Islet of Langerhans (tissue), 1 donor: ENCODE data around the gene CDC14A.
"Not testable (repeated sequence)": the region's sequence is repeated elsewhere in the genome, so short reads cannot be mapped to it uniquely, and the experiment has no call there.

ENCODE experiments used
- FAIRE-seq: peaks from one replicate; lab custom pipeline; 2011; peaks lifted over from hg19 to GRCh38; lab: Jason Lieb, UNC

The CDC14A gene

DNA sequence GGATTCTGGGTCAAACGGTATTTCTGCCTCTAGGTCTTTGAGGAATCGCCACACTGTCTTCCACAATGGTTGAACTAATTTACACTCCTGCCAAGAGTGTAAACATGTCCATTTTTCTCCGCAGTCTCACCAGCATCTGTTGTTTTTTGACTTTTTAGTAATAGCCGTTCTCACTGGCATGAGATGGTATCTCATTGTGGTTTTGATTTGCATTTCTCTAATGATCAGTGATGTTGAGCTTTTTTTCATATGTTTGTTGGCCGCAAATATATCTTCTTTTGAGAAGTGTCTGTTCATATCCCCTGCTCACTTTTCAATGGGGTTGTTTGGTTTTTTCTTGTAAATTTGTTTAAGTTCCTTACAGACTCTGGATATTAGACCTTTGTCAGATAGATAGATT, 53.6 kb downstream of the CDC14A start:
- FAIRE-seq: not testable (repeated sequence)

DNA sequence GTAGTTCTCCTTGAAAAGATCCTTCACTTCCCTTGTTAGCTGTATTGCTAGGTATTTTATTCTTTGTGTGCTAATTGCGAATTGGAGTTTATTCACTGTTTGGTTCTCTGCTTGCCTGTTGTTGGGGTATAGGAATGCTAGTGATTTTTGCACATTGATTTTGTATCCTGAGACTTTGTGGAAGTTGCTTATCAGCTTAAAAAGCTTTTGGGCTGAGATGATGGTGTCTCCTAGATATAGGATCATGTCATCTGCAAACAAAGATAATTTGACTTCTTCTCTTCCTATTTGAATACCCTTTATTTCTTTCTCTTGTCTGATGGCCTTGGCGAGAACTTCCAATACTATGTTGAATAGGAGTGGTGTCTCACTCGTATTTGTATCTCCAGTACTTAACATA, 55.1 kb downstream of the CDC14A start:
- FAIRE-seq: not testable (repeated sequence)

GRCh38 chr1:100411019-100411418, 58.7 kb downstream of the CDC14A start:
- FAIRE-seq: no peak

- no peak for FAIRE-seq
Observed at GRCh38 chr1:100411574-100411973, 59.3 kb downstream of the CDC14A start.

DNA sequence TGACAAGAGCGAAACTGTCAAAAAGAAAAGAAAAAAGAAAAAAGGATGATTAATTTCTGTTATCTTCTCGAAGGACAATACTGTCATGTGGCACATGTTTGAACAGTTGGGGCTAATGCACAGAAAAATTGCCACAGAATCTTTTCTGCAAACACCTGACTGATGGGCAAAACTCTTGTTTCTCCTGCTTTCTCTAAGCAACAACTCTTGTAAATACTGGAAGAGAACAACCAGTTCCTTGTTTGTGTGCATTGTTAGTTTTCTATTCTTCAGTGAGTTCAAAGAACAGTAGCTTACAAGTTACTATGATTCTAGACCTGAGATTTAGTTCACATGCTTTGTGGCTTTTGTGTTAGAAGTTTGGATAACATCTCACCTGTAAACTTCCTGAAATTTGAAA, 60.7 kb downstream of the CDC14A start:
- no peak for FAIRE-seq

DNA sequence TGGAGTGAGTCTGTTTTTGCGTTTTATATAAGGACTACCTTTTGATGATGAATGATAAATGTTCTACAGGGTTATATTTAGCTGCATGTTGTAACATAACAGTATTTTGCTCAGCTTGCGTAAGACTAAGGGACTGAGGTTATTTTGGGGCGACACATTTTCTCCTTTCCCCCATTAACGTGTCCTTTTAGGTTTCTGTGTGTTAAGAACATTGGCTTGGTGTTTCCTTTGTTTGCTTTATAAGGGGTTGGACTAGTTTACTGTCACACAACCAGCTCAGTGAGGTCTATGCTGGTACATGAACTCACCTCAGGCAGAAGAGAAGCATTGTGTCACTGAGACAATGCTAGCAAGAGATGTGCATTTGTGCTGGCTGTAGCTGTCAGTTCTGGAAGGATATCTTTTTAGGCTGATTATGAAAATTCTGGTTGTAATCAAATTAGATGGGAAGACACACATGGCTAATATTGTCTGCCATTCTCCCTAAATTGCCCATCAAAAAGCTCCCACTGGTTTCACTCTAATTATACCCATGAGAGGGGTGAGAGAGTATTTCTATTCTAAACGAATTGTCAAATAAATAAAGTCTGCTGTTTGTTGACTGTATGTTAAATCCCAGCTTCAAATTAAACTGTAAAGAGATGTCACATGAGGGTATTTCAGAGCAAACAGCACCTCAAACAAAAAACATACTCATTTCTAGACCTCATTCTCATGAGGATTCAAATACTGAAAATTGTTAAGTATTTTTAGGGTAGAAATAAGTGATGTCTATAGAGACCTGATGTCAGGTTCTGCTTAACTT, 62.6 kb downstream of the CDC14A start:
- peak; percentile 86 for FAIRE-seq

- no peak for FAIRE-seq
Observed at GRCh38 chr1:100415498-100415778, 63.1 kb downstream of the CDC14A start.

GRCh38 chr1:100419072-100419471, 66.8 kb downstream of the CDC14A start:
- FAIRE-seq: no peak

- FAIRE-seq: no peak
Observed at GRCh38 chr1:100422065-100422464, 69.8 kb downstream of the CDC14A start.

DNA sequence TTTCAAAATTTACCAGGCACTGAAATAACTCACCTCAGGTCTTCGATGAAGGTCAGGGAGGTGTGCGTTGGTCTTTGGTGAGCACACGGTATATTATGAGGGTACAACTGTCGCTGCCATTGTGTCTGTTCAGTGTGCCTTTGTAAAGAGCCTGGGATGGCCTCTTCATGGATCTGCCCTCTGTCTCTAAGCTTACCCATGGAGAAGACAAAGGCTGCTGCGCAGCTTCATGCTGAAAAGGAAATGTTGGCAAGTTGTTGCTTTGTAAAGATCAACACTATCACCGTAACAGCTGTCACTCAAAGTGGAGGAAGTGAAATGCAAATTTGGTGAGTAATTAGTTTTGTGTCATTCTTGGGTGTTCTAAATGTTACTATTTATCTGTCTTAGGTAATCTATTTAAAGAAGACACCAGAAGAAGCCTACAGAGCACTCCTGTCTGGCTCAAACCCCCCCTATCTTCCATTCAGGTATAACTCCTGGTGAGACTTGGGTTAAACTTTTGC, 71.6 kb downstream of the CDC14A start:
- FAIRE-seq: no peak

- no peak for FAIRE-seq
Observed at GRCh38 chr1:100428160-100428559, 75.9 kb downstream of the CDC14A start.

GRCh38 chr1:100430325-100430756, 78.0 kb downstream of the CDC14A start:
- FAIRE-seq: no peak

DNA sequence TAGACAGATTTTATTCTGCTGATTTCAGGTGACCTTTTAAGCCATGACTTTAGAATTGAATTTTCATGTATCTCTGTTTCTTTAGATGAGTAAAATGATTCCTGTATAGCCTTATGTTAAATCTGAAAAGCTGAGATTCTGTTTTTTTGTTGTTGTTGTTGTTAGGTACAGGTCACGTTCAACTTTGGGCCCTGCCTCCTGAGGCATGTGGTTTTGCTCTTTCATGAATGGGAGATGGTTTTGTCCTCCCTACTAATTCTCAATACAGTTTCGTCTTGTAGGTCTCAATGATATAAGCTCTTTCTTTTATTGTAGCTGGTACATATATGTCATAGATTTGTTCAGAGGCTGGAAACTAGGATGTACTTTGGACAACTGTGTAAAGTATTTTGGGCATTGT, 79.6 kb downstream of the CDC14A start:
- no peak for FAIRE-seq

DNA sequence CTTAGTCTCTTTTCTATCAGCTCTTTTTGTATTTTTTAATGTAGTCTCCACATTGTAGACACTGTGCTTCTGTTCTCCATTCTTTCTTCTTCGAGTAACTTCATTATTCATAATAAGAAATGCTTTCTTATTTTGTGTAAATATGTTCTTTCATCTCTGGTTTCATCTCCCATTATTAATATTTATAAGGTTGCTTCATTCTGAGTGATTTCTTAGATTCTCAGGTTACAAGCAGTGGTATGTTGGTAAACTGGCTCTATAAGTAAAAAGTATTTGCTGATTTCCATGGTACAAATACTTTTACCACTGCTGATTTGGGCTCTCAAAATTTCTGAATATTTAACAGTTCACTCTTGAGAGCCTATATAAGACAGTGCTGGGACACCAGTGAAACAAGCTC, 81.3 kb downstream of the CDC14A start:
- FAIRE-seq: no peak

- no peak for FAIRE-seq
Observed at GRCh38 chr1:100434831-100435230, 82.5 kb downstream of the CDC14A start.

DNA sequence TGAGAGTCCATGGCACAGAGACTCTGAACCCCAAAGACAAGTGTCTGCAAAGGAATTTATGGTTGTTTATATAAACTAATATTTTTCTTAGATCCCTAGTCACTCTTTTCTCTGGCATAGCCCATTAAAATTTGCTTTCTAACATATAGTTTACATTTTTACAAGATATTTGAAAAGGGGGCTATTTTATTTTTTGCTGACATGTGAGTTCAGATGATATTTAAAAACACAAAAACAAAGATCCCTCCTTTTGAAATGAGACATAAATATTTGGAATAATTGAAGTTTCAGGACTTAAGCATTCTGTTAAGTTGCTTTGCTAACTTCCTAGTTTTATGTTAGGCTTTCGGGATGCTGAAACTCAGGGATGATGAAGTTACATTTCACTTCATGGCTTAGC, 86.1 kb downstream of the CDC14A start:
- no peak for FAIRE-seq

DNA sequence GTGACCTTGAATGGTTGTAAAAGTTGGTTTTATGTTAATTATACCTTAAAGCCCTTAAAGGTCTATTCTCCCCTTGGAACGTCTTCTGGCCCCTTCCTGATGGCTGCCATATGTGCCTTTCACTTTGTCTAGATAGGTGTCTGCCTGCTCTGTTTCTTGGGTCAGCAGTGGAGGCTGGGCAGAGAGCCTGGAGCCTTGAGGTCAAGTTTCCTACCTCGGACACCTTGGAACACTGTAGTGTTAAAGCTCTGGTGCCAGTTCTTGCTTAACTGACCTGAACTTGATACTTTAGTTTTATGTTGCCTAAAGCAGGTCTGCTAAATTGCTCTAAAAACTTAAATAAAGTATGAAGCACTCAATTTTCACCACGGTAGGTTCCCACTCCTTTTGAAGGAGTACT, 86.5 kb downstream of the CDC14A start:
- FAIRE-seq: no peak

DNA sequence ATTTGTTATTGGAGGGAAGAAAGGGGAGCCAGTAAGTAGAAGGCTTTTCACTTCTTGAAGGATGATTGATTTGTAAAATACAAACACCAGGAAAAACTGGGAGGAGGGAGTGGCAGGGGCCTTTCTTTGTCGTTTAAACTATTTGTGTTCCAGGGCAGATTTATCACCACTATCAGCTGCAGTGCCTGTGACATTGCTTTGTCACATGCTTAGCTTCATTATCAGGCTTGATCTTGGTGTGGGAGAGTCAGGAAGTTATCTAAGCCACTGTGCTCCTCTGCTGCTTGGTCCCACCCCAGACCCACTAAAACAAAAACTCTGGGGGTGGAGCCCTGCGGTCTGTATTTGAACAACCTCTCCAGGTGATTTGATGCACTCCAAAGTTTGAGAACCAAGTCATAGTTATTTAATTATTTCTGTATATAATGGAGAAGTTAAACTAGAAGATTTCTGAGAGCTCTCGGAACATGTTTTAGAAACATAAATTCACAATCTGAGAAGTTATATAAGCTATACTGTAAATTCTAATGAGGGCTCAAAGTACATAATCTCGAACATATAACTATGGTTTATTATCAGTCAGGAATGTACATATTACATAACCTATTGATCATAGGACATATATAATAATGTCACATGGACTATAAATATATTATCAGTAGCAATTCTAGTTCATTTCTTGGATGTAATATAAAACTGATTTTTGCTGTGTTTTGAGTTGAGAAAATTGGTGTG, 87.9 kb downstream of the CDC14A start:
- peak; percentile 55 for FAIRE-seq

GRCh38 chr1:100441146-100441545, 88.8 kb downstream of the CDC14A start:
- FAIRE-seq: no peak

- FAIRE-seq: peak; percentile 53
Observed at GRCh38 chr1:100441651-100442050, 89.3 kb downstream of the CDC14A start.

- no peak for FAIRE-seq
Observed at GRCh38 chr1:100443811-100444571, 91.7 kb downstream of the CDC14A start.

- no peak for FAIRE-seq
Observed at GRCh38 chr1:100445565-100445964, 93.3 kb downstream of the CDC14A start.

- no peak for FAIRE-seq
Observed at GRCh38 chr1:100448366-100448765, 96.1 kb downstream of the CDC14A start.
